ENCODE measurements around the gene AOAH.
"Not testable (repeated sequence)": the region's sequence is repeated elsewhere in the genome, so short reads cannot be mapped to it uniquely, and the experiment has no call there.

The AOAH gene

GRCh38 chr7:36533717-36534116 lies 190.6 kb downstream of the AOAH start:
- no peak for DNase-seq

- no peak for DNase-seq
Observed at GRCh38 chr7:36532981-36533499, 191.3 kb downstream of the AOAH start.

GRCh38 chr7:36531951-36532350 lies 192.3 kb downstream of the AOAH start:
- DNase-seq: no peak

- DNase-seq: no peak
Observed at GRCh38 chr7:36530456-36530855, 193.8 kb downstream of the AOAH start.

GRCh38 chr7:36527549-36527913 lies 196.8 kb downstream of the AOAH start:
- no peak for DNase-seq

- no peak for DNase-seq
Observed at GRCh38 chr7:36526863-36527548, 197.3 kb downstream of the AOAH start.

- DNase-seq: no peak
Observed at GRCh38 chr7:36523371-36524101, 200.8 kb downstream of the AOAH start.

- DNase-seq: no peak
Observed at GRCh38 chr7:36522453-36523007, 201.8 kb downstream of the AOAH start.

- no peak for DNase-seq
Observed at GRCh38 chr7:36521911-36522310, 202.4 kb downstream of the AOAH start.

- DNase-seq: no peak
Observed at GRCh38 chr7:36521133-36521532, 203.2 kb downstream of the AOAH start.

- no peak for DNase-seq
Observed at GRCh38 chr7:36515847-36516246, 208.4 kb downstream of the AOAH start.

GRCh38 chr7:36514289-36515243 lies 209.7 kb downstream of the AOAH start:
- no peak for DNase-seq

GRCh38 chr7:36513393-36513792 lies 210.9 kb downstream of the AOAH start:
- DNase-seq: no peak

GRCh38 chr7:36512616-36513015 lies 211.7 kb downstream of the AOAH start:
- no peak for DNase-seq

- DNase-seq: no peak
Observed at GRCh38 chr7:36509962-36510361, 214.3 kb downstream of the AOAH start.

- no peak for DNase-seq
Observed at GRCh38 chr7:36507475-36508440, 216.5 kb downstream of the AOAH start.

GRCh38 chr7:36506820-36507219 lies 217.5 kb downstream of the AOAH start:
- DNase-seq: no peak

- DNase-seq: no peak
Observed at GRCh38 chr7:36506130-36506798, 218.0 kb downstream of the AOAH start.

GRCh38 chr7:36504617-36505016 lies 219.7 kb downstream of the AOAH start:
- DNase-seq: not testable (repeated sequence)

GRCh38 chr7:36504216-36504615 lies 220.1 kb downstream of the AOAH start:
- not testable (repeated sequence) for DNase-seq

GRCh38 chr7:36497775-36498174 lies 226.5 kb downstream of the AOAH start:
- no peak for DNase-seq

Data from activated CD4-positive, alpha-beta T cell treated with anti-CD3 and anti-CD28 coated beads for 4 hours (primary cell).